ENCODE data around the gene AOPEP. TPM values are rescaled to one million over a fixed set of nuclear protein-coding genes. Genes with fewer than 3 reads are reported as not detected.

The AOPEP gene
- total and polyA plus RNA-seq, 8 donors: 73.9 to 407 (median 101) TPM

DNA sequence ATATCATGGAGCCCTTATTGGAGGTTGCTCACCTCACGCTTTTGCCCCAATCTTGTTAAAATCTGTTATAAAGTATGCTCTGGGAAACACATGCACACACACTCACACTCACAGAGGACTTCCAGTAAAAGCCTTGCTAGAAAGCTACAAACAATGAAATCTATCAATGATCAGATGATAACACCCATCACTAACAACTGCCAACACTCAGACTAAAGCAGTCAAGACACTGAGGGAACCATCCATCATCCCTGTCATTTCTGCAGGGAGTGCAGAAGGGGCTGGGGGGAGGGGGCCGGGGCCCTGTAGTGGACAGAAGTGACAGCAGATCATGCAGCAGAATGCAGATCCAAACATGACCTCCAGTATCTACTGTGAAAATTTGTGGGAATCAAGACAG lies 179.1 kb downstream of the AOPEP start:
- TF ChIP-seq EP300 (IDR thresholded peaks at IDR 0.05): no peak
- TF ChIP-seq CTCF (IDR thresholded peaks at IDR 0.05): no peak
- TF ChIP-seq POLR2AphosphoS5 (IDR thresholded peaks at IDR 0.05): no peak
- no peak for TF ChIP-seq POLR2A (IDR thresholded peaks at IDR 0.05)
- 95 to 100% (median 98%) methylated on average over 2 of the region's 2 CpGs for WGBS, 5 donors

DNA sequence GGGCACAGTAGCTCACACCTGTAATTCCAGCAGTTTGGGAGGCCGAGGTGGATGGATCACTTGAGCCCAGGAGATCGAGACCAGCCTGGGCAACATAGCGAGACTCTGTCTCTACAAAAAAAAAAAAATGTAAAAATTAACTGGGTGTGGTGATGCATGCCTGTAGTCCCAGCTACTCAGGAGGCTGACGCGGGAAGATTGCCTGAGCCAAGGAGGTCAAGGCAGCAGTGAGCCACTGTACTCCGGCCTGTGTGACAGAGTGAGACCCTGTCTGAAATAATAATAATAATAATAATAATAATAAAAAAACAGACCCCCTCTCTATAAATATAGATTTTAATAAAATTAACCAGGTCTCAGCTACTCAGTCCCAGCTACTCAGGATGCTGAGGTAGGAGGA lies 179.7 kb downstream of the AOPEP start:
- no peaks in the 10 kb centered on the region for H3K27me3 ChIP-seq
- no peaks in the 10 kb centered on the region for H3K9me3 ChIP-seq
- TF ChIP-seq POLR2AphosphoS5 (IDR thresholded peaks at IDR 0.05) (no peak), POLR2A (IDR thresholded peaks at IDR 0.05) (no peak), EP300 (IDR thresholded peaks at IDR 0.05) (no peak)
- no peak overlapping the region for H3K27ac ChIP-seq
- DNase-seq: peak in 1 of 2 donors; percentile 8
- 93 to 98% (median 93%) methylated on average over 6 of the region's 6 CpGs for WGBS, 5 donors
- intact Hi-C loops (cut with DNase I; ENCODE audit: low total_unique reads): no loop called here
- H3K36me3 ChIP-seq: no peaks in the 10 kb centered on the region
- peaks cover 26 to 52% (median 38%) of the 10 kb centered on the region in 4 donors for H3K4me1 ChIP-seq
- no peak overlapping the region for H3K4me3 ChIP-seq

More for the DNA sequence above, 179.1 kb downstream of the AOPEP start:
- H3K36me3 ChIP-seq: no peaks in the 10 kb centered on the region
- H3K9me3 ChIP-seq: no peaks in the 10 kb centered on the region
- no peak overlapping the region for H3K27ac ChIP-seq
- peak in 1 of 2 donors; percentile 5 for DNase-seq
- H3K4me3 ChIP-seq: no peak overlapping the region
- intact Hi-C loops (cut with DNase I; ENCODE audit: low total_unique reads): no loop called here
- no peaks in the 10 kb centered on the region for H3K27me3 ChIP-seq
- peaks cover 26 to 57% (median 40%) of the 10 kb centered on the region in 4 donors for H3K4me1 ChIP-seq

- Histone ChIP-seq H3K9me3 (no peaks in the 10 kb centered on the region), H3K36me3 (no peaks in the 10 kb centered on the region), H3K4me1 (peaks cover 23 to 47% (median 33%) of the 10 kb centered on the region in 4 donors), H3K27me3 (no peaks in the 10 kb centered on the region), H3K4me3 (no peak overlapping the region), H3K27ac (peak overlapping the region in 4 of 5 donors; percentile 4 to 84 (median 82))
- intact Hi-C loops (cut with DNase I; ENCODE audit: low total_unique reads): no loop called here
- DNase-seq: peak in 1 of 2 donors; percentile 3
- WGBS, 5 donors: 69 to 86% (median 71%) methylated on average over 3 of the region's 3 CpGs
- TF ChIP-seq POLR2A (IDR thresholded peaks at IDR 0.05) (no peak), EP300 (IDR thresholded peaks at IDR 0.05) (no peak), CTCF (IDR thresholded peaks at IDR 0.05) (no peak), POLR2AphosphoS5 (IDR thresholded peaks at IDR 0.05) (no peak)
Measured at GRCh38 chr9:94906713-94907112, 180.2 kb downstream of the AOPEP start.

DNA sequence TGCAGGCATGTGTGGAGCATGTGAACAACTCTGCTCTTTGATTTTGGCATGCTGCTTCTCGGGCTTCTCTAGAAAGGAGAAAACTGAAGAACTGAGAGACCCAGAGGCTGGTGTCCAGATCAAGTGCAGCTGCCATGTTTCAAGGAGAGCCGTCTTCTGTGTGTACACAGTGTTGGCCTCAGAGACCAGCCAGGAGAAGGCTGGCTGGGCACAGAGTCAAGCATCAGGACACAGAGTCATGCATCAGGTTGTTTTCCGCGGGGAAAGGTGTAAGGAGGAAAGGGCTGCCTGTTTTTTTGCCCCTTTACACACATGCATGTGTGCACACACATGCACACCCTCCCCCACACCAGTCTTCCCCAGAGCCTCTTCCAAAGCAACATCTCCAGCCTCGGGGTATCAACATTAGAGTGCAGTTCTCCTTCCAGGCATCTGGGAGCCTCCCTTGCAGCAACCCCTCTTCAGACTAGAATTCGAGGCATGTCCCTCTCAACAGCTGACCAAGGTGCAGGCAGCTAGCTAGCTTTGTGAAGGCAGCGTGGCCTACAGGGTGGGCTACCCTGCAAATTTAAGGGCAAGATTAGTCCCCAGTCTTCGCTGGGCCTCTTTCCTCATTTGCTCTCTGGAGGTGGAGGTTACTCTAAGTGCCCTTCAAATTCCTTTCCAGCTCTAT lies 180.9 kb downstream of the AOPEP start:
- intact Hi-C loops (cut with DNase I; ENCODE audit: low total_unique reads): no loop called here
- WGBS, 5 donors: 57 to 69% (median 65%) methylated on average over 8 of the region's 8 CpGs
- H3K9me3 ChIP-seq: no peaks in the 10 kb centered on the region
- TF ChIP-seq EP300 (IDR thresholded peaks at IDR 0.05): no peak
- no peak for TF ChIP-seq POLR2A (IDR thresholded peaks at IDR 0.05)
- TF ChIP-seq POLR2AphosphoS5 (IDR thresholded peaks at IDR 0.05): no peak
- TF ChIP-seq CTCF (IDR thresholded peaks at IDR 0.05): no peak
- no peaks in the 10 kb centered on the region for H3K27me3 ChIP-seq
- H3K4me3 ChIP-seq: no peak overlapping the region
- peak in 1 of 2 donors; percentile 19 for DNase-seq
- H3K4me1 ChIP-seq: peaks cover 21 to 43% (median 33%) of the 10 kb centered on the region in 4 donors
- H3K36me3 ChIP-seq: no peaks in the 10 kb centered on the region
- peak overlapping the region; percentile 28 to 84 (median 80) for H3K27ac ChIP-seq
